ENCODE data around the gene ABHD17A. TPM values are rescaled to one million over a fixed set of nuclear protein-coding genes. Genes with fewer than 3 reads are reported as not detected.

ABHD17A gene
- total and polyA plus RNA-seq, 2 donors (not counting 1 experiment from before 2014, with no cell fraction given) = 23.0 to 74.5 TPM

GRCh38 chr19:1873524-1874473 lies 11.5 kb downstream of the ABHD17A start:
- peak overlapping the region; percentile 98 for H3K27ac ChIP-seq (ENCODE audit: insufficient read depth, low read length)
- H3K9me3 ChIP-seq (ENCODE audit: control insufficient read depth, insufficient read depth, low read depth, low read length) = no peaks in the 10 kb centered on the region
- TF ChIP-seq CTCF (conservative IDR thresholded peaks at IDR 0.05 in 1 of 2, IDR thresholded peaks at IDR 0.05 in 1 of 2; ENCODE audit: low read depth in 1 of 2, low read length in 2 of 2) (no peak), EZH2 (IDR thresholded peaks at IDR 0.05; ENCODE audit: low read length, missing control alignments) (no peak)
- H3K4me1 ChIP-seq (ENCODE audit: control insufficient read depth, extremely low read depth, insufficient read depth, low read length) = peaks cover 9% of the 10 kb centered on the region
- peak overlapping the region in 3 of 4 experiments; percentile 77 to 95 (median 88) for H3K4me3 ChIP-seq (replicated peaks in 1 of 4; ENCODE audit: control extremely low read depth in 1 of 4, insufficient read depth in 1 of 4, low read depth in 3 of 4, low read length in 4 of 4)
- peak overlapping the region; percentile 14 for H3K9ac ChIP-seq (ENCODE audit: insufficient read depth, low read length)
- peaks cover 12% of the 10 kb centered on the region for H3K36me3 ChIP-seq (ENCODE audit: control insufficient read depth, insufficient read depth, low read length)
- peak overlapping the region; percentile 100 for H3K4me2 ChIP-seq (ENCODE audit: extremely low read depth, insufficient read depth, low read length)
- no peak overlapping the region for H2AFZ ChIP-seq (ENCODE audit: low read length)
- H4K20me1 ChIP-seq (ENCODE audit: control insufficient read depth, extremely low read depth, insufficient read depth, low read length) = no peaks in the 10 kb centered on the region
- H3K79me2 ChIP-seq (ENCODE audit: control insufficient read depth, insufficient read depth, low read length) = peaks cover 45% of the 10 kb centered on the region
- no peaks in the 10 kb centered on the region for H3K27me3 ChIP-seq (ENCODE audit: control insufficient read depth, insufficient read depth, low read length)
- no peak for DNase-seq (ENCODE audit: low read depth in 2 of 2)

- TF ChIP-seq CTCF (conservative IDR thresholded peaks at IDR 0.05 in 1 of 2, IDR thresholded peaks at IDR 0.05 in 1 of 2; ENCODE audit: low read depth in 1 of 2, low read length in 2 of 2) (no peak), EZH2 (IDR thresholded peaks at IDR 0.05; ENCODE audit: low read length, missing control alignments) (no peak)
- H3K36me3 ChIP-seq (ENCODE audit: control insufficient read depth, insufficient read depth, low read length) = peaks cover 12% of the 10 kb centered on the region
- peak overlapping the region; percentile 98 for H3K27ac ChIP-seq (ENCODE audit: insufficient read depth, low read length)
- peak overlapping the region; percentile 14 for H3K9ac ChIP-seq (ENCODE audit: insufficient read depth, low read length)
- no peak for DNase-seq (ENCODE audit: low read depth in 2 of 2)
- H3K4me2 ChIP-seq (ENCODE audit: extremely low read depth, insufficient read depth, low read length) = peak overlapping the region; percentile 100
- H2AFZ ChIP-seq (ENCODE audit: low read length) = no peak overlapping the region
- H4K20me1 ChIP-seq (ENCODE audit: control insufficient read depth, extremely low read depth, insufficient read depth, low read length) = no peaks in the 10 kb centered on the region
- peaks cover 9% of the 10 kb centered on the region for H3K4me1 ChIP-seq (ENCODE audit: control insufficient read depth, extremely low read depth, insufficient read depth, low read length)
- no peaks in the 10 kb centered on the region for H3K9me3 ChIP-seq (ENCODE audit: control insufficient read depth, insufficient read depth, low read depth, low read length)
- H3K79me2 ChIP-seq (ENCODE audit: control insufficient read depth, insufficient read depth, low read length) = peaks cover 45% of the 10 kb centered on the region
- peak overlapping the region in 2 of 4 experiments; percentile 1 to 95 for H3K4me3 ChIP-seq (replicated peaks in 1 of 4; ENCODE audit: control extremely low read depth in 1 of 4, insufficient read depth in 1 of 4, low read depth in 3 of 4, low read length in 4 of 4)
- H3K27me3 ChIP-seq (ENCODE audit: control insufficient read depth, insufficient read depth, low read length) = no peaks in the 10 kb centered on the region
Observed at GRCh38 chr19:1872807-1873523, 12.3 kb downstream of the ABHD17A start.

GRCh38 chr19:1871630-1872029 lies 13.7 kb downstream of the ABHD17A start:
- Histone ChIP-seq H3K36me3 (ENCODE audit: control insufficient read depth, insufficient read depth, low read length) (peaks cover 12% of the 10 kb centered on the region), H2AFZ (ENCODE audit: low read length) (no peak overlapping the region), H3K79me2 (ENCODE audit: control insufficient read depth, insufficient read depth, low read length) (peaks cover 45% of the 10 kb centered on the region), H3K9me3 (ENCODE audit: control insufficient read depth, insufficient read depth, low read depth, low read length) (no peaks in the 10 kb centered on the region), H4K20me1 (ENCODE audit: control insufficient read depth, extremely low read depth, insufficient read depth, low read length) (no peaks in the 10 kb centered on the region), H3K27ac (ENCODE audit: insufficient read depth, low read length) (no peak overlapping the region), H3K4me3 (replicated peaks in 1 of 4; ENCODE audit: control extremely low read depth in 1 of 4, insufficient read depth in 1 of 4, low read depth in 3 of 4, low read length in 4 of 4) (no peak overlapping the region), H3K9ac (ENCODE audit: insufficient read depth, low read length) (no peak overlapping the region), H3K4me1 (ENCODE audit: control insufficient read depth, extremely low read depth, insufficient read depth, low read length) (peaks cover 9% of the 10 kb centered on the region), H3K4me2 (ENCODE audit: extremely low read depth, insufficient read depth, low read length) (no peak overlapping the region), H3K27me3 (ENCODE audit: control insufficient read depth, insufficient read depth, low read length) (no peaks in the 10 kb centered on the region)
- TF ChIP-seq EZH2 (IDR thresholded peaks at IDR 0.05; ENCODE audit: low read length, missing control alignments) = no peak
- TF ChIP-seq CTCF (conservative IDR thresholded peaks at IDR 0.05 in 1 of 2, IDR thresholded peaks at IDR 0.05 in 1 of 2; ENCODE audit: low read depth in 1 of 2, low read length in 2 of 2) = no peak
- DNase-seq (ENCODE audit: low read depth in 2 of 2) = no peak
